GM12801 (cell line): ENCODE data around the gene KCTD1.

Source experiments
- TF ChIP-seq, protein P1 (sequence below): IDR thresholded peaks from one replicate; pipeline ENCODE4 v1.5.1; 2011; ENCODE audit warnings: control low read depth; ENCODE audit not compliant: insufficient read length; ENCODE audit errors: extremely low read depth

KCTD1 gene

DNA sequence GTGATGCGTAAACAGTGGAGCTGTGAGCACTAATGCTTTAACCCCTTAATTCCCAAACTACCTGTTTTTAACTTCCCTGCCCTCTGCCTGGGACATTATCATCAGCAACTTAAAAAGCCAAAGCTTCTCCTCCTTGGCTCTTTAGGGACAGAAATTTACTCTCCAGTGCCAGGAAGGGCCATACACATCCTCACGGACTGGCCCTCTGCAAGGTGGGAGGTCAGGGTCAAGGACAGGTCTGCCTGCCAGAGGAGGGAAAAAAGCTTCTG, 21.5 kb downstream of the KCTD1 start:
- TF ChIP-seq, protein P1, sequence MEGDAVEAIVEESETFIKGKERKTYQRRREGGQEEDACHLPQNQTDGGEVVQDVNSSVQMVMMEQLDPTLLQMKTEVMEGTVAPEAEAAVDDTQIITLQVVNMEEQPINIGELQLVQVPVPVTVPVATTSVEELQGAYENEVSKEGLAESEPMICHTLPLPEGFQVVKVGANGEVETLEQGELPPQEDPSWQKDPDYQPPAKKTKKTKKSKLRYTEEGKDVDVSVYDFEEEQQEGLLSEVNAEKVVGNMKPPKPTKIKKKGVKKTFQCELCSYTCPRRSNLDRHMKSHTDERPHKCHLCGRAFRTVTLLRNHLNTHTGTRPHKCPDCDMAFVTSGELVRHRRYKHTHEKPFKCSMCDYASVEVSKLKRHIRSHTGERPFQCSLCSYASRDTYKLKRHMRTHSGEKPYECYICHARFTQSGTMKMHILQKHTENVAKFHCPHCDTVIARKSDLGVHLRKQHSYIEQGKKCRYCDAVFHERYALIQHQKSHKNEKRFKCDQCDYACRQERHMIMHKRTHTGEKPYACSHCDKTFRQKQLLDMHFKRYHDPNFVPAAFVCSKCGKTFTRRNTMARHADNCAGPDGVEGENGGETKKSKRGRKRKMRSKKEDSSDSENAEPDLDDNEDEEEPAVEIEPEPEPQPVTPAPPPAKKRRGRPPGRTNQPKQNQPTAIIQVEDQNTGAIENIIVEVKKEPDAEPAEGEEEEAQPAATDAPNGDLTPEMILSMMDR: no peak

DNA sequence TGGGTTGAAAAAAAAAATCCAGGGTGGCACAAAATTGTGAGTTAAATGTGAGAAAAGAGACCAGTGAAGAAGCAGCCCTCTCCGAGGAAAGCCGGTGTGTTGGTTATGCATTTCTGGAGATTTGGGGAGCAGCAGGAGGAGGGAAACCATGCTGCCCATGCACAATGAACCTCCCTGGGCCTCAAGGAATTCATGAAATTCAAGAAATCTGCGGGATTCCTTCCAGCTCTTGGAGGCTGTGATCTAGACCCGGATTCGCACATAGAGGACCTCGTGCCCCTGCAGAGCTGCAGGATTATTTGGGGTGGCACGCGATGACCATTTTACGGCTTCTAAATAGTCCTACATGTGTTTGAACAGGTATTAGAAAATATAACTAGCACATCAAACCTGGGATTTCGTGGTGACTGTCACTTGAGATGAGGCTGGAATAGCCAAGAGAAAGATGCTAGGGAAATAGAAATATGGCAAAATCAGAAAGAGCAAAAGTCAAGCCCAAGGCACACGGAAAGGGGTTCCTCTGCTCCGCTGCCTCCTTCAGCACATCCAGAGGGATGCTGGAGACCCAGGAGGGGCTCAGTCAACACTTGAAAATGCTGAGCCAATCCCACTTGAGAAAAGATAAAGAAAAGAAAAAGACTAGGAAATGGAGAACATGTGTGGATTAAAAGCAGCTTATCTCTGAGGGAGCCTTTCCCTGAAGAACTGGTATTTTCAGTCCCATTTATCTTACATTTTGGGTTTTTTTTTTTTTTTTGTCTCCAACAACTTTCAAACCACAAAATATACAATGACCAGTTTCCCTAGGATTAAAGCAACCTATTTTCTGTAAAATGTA, 22.0 kb downstream of the KCTD1 start:
- TF ChIP-seq, protein P1: no peak

DNA sequence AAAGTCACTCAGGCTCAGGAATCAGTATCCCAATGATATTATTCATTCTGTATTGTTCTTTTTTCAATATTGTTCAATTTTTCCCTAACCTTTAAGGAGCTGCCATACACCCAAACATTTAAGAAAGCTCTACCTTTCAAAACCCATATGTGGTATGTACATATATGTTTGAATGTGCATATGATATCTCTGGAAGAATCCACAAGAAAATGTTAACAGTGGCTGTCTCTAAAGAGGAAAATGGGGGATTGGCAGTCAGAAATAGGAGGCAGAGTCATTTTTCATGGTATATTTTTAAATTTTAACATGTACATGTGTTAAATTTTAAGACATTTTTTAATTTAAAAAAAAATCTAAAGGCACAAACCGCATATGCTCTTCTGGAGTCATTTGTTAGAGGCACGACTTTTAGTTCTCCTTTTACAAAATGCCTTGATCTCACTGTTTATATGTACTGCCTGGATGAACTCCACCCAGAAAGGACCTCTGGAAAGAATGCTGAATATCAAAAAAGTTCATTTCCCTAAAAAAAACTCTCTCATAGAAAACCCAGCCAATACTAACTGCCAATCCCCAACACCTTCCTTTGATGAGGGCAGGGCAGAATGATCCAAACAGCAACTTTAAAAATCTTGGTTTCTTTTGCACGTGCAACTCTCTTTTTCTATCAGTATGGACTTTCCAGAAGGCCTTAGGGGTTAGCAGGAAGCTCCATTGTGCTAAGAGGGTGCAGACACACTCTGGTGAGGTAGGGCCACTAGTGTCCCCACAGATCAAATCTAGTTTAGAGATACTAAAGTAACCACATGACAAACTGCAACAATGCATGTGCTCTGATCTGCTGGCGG, 23.6 kb downstream of the KCTD1 start:
- TF ChIP-seq, protein P1: no peak

DNA sequence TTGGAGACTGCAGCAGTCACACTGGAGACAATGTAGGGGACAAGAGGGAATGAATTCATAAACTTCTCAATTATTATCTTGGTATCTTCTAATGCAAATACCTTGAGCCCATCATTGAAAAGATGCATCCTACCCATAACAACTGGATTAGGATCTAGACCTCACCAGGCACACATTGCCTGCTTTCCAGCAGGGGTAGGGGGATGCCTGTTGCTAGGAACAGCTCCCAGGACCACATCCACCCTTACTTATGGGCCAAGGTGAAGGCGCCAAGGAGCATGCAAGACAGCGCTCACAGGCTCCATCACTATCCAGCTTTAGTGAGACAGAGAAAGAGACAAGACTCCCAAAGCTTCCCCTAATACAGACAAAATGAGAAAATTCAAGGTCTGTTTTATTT, 24.4 kb downstream of the KCTD1 start:
- TF ChIP-seq, protein P1: no peak

GRCh38 chr18:26521617-26522016, 26.7 kb downstream of the KCTD1 start:
- TF ChIP-seq, protein P1: no peak

DNA sequence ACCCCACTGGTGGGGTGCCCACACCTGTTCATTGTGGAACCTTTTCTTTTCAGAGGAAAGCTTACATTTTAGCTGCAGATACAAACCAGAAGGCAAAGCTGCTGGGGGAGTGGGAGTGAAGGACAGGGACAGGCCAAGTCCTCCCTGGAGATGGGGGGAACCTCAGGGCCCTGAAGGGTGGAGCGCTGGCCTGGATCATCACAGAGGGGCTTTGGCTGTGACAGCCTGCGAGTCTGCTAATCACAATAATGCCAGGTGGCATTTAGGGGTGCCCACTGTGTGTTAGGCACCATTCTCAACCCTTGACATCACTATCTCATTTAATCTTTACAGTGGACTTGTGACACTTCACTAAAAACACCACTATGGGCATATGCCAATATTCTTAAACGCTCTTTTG, 27.4 kb downstream of the KCTD1 start:
- TF ChIP-seq, protein P1: no peak

GRCh38 chr18:26519114-26519513, 29.2 kb downstream of the KCTD1 start:
- TF ChIP-seq, protein P1: no peak
